ENCODE measurements around the gene RHOBTB1. TPM values are rescaled to one million over a fixed set of nuclear protein-coding genes. Genes with fewer than 3 reads are reported as not detected.

Gene RHOBTB1
- total and polyA plus RNA-seq, 2 donors from 2014 or later = 14.6 to 34.5 TPM

DNA sequence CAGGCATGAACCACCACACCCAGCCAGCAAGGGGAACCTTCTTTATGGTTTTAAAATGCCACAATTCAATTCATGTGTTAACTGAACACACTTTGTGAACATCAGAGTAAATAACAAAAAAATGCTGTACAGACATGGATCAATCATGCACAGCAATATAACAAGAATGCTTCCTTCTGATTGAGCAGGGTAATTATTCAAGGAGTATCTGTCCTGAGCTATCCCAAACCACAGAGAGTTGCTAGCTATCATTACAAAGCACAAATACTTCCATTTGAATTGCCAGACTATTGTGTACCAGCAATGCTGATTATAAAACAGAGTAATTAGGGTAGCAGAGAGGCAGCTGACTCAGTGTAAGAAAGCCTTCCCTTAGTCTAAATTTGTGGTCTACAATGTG, 11.3 kb upstream of the RHOBTB1 start:
- Histone ChIP-seq H3K27ac (ENCODE audit: low read depth in 2 of 2, low read length in 2 of 2) (no peak overlapping the region), H3K27me3 (ENCODE audit: control insufficient read depth, insufficient read depth, low read length) (no peaks in the 10 kb centered on the region), H3K4me1 (ENCODE audit: control insufficient read depth in 2 of 3, insufficient read depth in 2 of 3, low read depth in 1 of 3, low read length in 3 of 3) (no peaks in the 10 kb centered on the region), H3K9ac (ENCODE audit: low read length in 3 of 3) (no peak overlapping the region), H3K9me3 (ENCODE audit: control insufficient read depth in 2 of 3, insufficient read depth in 1 of 3, low read length in 3 of 3) (no peaks in the 10 kb centered on the region), H3K4me3 (ENCODE audit: low read length in 3 of 3) (no peak overlapping the region), H3K36me3 (ENCODE audit: control insufficient read depth in 2 of 3, insufficient read depth in 3 of 3, low read length in 3 of 3) (no peaks in the 10 kb centered on the region)
- intact Hi-C loops (cut with DNase I) = no loop called here
- TF ChIP-seq, protein P1, sequence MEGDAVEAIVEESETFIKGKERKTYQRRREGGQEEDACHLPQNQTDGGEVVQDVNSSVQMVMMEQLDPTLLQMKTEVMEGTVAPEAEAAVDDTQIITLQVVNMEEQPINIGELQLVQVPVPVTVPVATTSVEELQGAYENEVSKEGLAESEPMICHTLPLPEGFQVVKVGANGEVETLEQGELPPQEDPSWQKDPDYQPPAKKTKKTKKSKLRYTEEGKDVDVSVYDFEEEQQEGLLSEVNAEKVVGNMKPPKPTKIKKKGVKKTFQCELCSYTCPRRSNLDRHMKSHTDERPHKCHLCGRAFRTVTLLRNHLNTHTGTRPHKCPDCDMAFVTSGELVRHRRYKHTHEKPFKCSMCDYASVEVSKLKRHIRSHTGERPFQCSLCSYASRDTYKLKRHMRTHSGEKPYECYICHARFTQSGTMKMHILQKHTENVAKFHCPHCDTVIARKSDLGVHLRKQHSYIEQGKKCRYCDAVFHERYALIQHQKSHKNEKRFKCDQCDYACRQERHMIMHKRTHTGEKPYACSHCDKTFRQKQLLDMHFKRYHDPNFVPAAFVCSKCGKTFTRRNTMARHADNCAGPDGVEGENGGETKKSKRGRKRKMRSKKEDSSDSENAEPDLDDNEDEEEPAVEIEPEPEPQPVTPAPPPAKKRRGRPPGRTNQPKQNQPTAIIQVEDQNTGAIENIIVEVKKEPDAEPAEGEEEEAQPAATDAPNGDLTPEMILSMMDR (IDR thresholded peaks at IDR 0.05; ENCODE audit: borderline replicate concordance, extremely low read depth, insufficient read depth) = no peak
- DNase-seq = no peak
- FAIRE-seq = no peak

GRCh38 chr10:60954035-60954434, 10.1 kb upstream of the RHOBTB1 start:
- TF ChIP-seq, protein P1 (IDR thresholded peaks at IDR 0.05; ENCODE audit: borderline replicate concordance, extremely low read depth, insufficient read depth) = no peak
- no peaks in the 10 kb centered on the region for H3K9me3 ChIP-seq (ENCODE audit: control insufficient read depth in 2 of 3, insufficient read depth in 1 of 3, low read length in 3 of 3)
- H3K9ac ChIP-seq (ENCODE audit: low read length in 3 of 3) = no peak overlapping the region
- H3K27me3 ChIP-seq (ENCODE audit: control insufficient read depth, insufficient read depth, low read length) = no peaks in the 10 kb centered on the region
- DNase-seq (no peak), FAIRE-seq (no peak)
- no peak overlapping the region for H3K27ac ChIP-seq (ENCODE audit: low read depth in 2 of 2, low read length in 2 of 2)
- no peak overlapping the region for H3K4me3 ChIP-seq (ENCODE audit: low read length in 3 of 3)
- H3K4me1 ChIP-seq (ENCODE audit: control insufficient read depth in 2 of 3, insufficient read depth in 2 of 3, low read depth in 1 of 3, low read length in 3 of 3) = no peaks in the 10 kb centered on the region
- intact Hi-C loops (cut with DNase I) = no loop called here
- no peaks in the 10 kb centered on the region for H3K36me3 ChIP-seq (ENCODE audit: control insufficient read depth in 2 of 3, insufficient read depth in 3 of 3, low read length in 3 of 3)

DNA sequence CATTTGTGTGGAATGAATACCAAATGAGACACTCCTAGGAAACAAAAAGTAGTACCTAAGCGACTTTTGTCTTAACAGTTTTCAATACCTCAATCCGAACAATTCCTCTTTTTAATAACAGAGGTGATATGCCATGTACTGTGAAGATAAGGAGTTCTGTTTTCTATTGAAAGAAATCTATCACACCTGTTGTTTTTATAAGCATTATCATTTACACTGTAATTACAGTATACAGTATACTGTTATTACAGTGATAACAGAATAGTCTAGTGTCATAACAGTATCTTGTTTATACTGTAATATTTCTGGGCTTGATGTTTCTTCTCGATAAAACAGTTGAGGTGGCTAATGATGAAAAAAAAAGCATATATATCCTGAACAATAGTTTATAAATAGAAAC, 9.4 kb upstream of the RHOBTB1 start:
- TF ChIP-seq, protein P1 (IDR thresholded peaks at IDR 0.05; ENCODE audit: borderline replicate concordance, extremely low read depth, insufficient read depth) = no peak
- no peaks in the 10 kb centered on the region for H3K9me3 ChIP-seq (ENCODE audit: control insufficient read depth in 2 of 3, insufficient read depth in 1 of 3, low read length in 3 of 3)
- H3K27me3 ChIP-seq (ENCODE audit: control insufficient read depth, insufficient read depth, low read length) = no peaks in the 10 kb centered on the region
- FAIRE-seq (no peak), DNase-seq (no peak)
- H3K9ac ChIP-seq (ENCODE audit: low read length in 3 of 3) = no peak overlapping the region
- H3K36me3 ChIP-seq (ENCODE audit: control insufficient read depth in 2 of 3, insufficient read depth in 3 of 3, low read length in 3 of 3) = no peaks in the 10 kb centered on the region
- no peak overlapping the region for H3K4me3 ChIP-seq (ENCODE audit: low read length in 3 of 3)
- no peaks in the 10 kb centered on the region for H3K4me1 ChIP-seq (ENCODE audit: control insufficient read depth in 2 of 3, insufficient read depth in 2 of 3, low read depth in 1 of 3, low read length in 3 of 3)
- intact Hi-C loops (cut with DNase I) = no loop called here
- H3K27ac ChIP-seq (ENCODE audit: low read depth in 2 of 2, low read length in 2 of 2) = no peak overlapping the region

DNA sequence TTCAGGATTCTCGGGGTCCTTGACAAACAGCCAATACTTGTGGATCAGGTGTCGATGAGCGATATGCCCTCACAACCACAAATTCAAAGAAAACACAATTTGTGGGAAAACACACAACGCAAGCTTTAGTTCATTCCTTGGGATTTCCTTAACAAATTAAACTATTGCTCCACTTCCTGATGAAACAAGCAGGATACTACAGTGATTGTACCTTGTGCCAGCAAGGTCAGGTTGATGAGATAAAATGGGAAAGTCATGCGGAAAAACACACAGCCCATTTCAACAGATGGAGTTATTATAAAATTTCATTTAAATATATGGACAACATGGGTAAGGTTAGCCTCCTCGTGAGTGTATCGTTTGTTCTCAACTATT, 8.8 kb upstream of the RHOBTB1 start:
- TF ChIP-seq, protein P1 (IDR thresholded peaks at IDR 0.05; ENCODE audit: borderline replicate concordance, extremely low read depth, insufficient read depth) = no peak
- DNase-seq (no peak), FAIRE-seq (no peak)
- H3K4me3 ChIP-seq (ENCODE audit: low read length in 3 of 3) = no peak overlapping the region
- H3K36me3 ChIP-seq (ENCODE audit: control insufficient read depth in 2 of 3, insufficient read depth in 3 of 3, low read length in 3 of 3) = no peaks in the 10 kb centered on the region
- H3K9me3 ChIP-seq (ENCODE audit: control insufficient read depth in 2 of 3, insufficient read depth in 1 of 3, low read length in 3 of 3) = no peaks in the 10 kb centered on the region
- H3K4me1 ChIP-seq (ENCODE audit: control insufficient read depth in 2 of 3, insufficient read depth in 2 of 3, low read depth in 1 of 3, low read length in 3 of 3) = no peaks in the 10 kb centered on the region
- H3K27me3 ChIP-seq (ENCODE audit: control insufficient read depth, insufficient read depth, low read length) = no peaks in the 10 kb centered on the region
- H3K9ac ChIP-seq (ENCODE audit: low read length in 3 of 3) = no peak overlapping the region
- intact Hi-C loops (cut with DNase I) = no loop called here
- H3K27ac ChIP-seq (ENCODE audit: low read depth in 2 of 2, low read length in 2 of 2) = no peak overlapping the region

All from kidney (tissue), 14 donors.